Glomerular endothelial cell (primary cell): Measurements from ENCODE around the gene CNOT6. TPM values are rescaled to one million over a fixed set of nuclear protein-coding genes. Genes with fewer than 3 reads are reported as not detected.
"Not testable (repeated sequence)": the region's sequence is repeated elsewhere in the genome, so short reads cannot be mapped to it uniquely, and the experiment has no call there.

Experiments used
- DNase-seq: peaks from one replicate; pipeline ENCODE4 v3.0.0-alpha.2; 2011; ENCODE audit warnings: low read depth, low spot score; ENCODE audit errors: extremely low read depth
- total RNA-seq: library from RNA; depleted of rRNA; stranded (reverse); fragments of >200 nt; gene quantifications from 2 replicates; pipeline ENCODE4 v1.2.3, GENCODE V29; 2015

Gene CNOT6
- total RNA-seq, 1 donor from 2014 or later, result 20.1 TPM

DNA sequence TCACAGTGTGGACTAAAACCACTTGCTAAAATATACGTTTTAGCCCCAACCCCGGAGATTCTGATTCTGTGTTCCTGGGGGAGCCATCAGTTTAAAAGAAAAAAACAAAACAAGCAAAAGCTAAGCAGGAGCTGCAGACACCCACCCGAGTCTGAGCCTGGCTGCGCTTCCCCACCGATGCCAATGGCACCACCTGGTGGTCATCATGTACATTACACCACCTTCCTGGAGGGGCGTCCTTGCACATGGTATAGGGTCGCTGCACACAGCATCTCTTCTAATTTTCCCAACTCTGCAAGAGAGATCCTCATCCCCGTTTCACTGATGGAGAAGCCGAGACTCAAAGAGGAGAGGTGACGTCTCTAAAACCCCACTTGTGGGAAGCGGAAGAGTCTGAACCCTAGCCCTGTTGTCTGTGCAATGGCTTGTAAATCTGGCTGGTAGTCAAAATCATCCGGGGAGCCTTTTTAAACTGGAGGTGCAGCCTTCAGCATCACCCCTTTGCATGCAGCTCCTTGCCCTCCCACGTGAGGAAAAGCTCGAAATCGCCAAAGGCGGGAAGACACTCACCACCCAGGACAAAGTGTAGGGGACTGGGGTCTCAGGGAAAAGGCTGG is 23.1 kb upstream of the CNOT6 start:
- no peak for DNase-seq

DNA sequence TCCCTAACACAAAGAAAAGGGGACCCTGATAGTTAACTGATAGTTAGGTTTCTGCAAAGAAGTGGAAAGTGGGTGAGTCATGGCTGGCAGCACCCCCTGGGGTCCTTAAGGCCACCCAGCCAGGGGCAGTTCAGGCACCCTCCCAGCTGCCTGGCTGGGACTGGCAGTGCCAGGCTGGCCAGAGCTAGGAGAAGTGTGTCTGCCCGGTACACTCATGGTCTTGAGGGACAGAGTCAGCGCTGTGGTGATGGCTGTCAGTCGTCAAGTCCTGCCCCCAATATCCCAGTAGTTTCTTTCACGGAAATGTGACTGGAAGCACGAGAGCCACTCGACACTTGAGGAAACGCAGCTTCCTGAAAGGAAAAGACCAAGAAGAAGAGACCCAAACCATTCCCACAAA is 22.3 kb upstream of the CNOT6 start:
- DNase-seq, result no peak

DNA sequence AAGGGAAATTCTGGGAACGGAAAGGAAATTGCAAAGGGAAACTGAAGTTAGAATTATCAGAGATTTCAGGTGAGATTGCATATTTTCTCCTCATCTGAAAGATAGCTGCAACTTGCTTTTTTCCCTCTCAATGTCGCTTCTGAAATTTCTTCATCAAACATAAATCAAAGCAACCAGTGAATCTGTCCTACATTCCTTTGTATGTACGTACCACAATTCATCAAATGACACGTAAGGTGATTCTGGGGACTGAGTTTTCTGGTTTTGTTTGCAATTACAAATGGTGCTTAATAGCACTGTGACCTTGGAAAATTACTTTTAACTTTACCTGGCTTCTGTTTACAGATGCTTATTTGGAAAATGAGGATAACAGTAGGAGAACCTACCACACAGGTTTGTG is 21.9 kb upstream of the CNOT6 start:
- no peak for DNase-seq

DNA sequence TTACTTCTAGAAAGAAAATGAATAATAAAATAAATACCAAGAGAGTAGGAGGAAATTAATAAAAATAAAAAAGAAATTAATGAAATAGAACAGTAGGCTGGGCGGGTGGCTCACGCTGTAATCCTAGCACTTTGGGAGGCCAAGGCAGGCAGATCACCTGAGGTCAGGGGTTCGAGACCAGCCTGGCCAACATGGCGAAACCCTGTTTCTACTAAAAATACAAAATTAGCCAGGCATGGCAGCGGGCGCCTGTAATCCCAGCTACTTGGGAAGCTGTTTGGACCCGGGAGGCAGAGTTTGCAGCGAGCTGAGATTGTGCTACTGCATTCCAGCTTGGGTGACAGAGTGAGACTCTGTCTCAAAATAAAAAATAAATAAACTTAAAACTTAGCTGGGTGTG is 20.8 kb upstream of the CNOT6 start:
- not testable (repeated sequence) for DNase-seq

DNA sequence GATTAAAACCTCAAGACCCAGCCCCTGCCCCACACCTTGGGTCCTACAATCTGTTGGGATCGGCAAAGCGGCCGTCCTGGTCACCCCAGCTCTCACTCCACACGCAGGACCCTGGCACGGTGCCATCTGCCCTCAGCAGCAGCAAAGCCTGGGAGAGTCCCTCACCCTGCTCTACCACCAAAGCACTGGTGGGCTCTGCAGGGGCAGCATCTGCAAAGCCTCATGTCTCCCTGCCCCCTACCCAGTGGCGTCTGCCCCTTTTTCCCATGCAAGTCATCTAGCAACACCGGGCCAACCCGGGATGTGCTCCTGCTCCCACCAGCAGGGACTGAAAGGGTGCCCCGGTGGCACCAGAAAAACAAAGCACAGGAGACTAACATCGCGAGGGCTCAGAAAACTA is 19.6 kb upstream of the CNOT6 start:
- no peak for DNase-seq

DNA sequence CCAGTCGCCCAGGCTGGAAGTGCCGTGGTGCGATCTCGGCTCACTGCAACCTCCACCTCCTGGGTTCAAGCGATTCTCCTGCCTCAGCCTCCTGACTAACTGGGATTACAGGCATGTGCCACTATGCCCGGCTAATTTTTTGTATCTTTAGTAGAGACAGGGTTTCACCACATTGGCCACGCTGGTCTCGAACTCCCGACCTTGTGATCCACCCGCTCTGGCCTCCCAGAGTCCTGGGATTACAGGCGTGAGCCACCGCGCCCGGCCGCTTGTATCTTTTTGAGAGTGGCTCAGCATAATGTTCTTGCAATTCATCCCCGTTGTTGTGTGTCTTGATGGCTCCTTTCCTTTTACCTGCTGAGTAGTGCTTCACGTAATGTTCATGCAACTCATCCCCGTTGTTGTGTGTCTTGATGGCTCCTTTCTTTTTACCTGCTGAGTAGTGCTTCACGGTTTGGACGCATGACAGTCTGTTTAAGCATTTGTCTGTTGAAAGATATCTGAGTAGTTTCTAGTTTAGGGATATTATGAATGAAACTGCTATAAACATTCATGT is 18.1 kb upstream of the CNOT6 start:
- DNase-seq, result not testable (repeated sequence)

DNA sequence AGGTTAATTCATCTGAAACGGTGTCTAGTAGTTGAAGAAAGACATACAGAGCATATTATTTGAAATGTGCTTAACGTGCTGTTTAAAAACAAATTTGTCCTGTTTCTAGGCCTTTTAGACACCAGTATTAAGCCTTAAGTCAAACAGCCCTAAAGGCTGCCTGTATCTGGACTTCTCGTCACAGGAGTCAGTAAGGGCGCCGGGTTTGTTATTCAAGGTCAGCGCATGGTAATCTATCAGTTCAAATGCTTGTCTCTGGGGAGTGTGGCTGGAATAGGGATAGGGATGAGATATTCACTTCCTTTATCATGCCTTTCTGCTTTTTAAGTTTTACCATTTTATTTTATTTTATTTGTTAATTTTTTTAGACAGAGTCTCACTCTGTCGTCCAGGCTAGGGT is 9.4 kb upstream of the CNOT6 start:
- no peak for DNase-seq

DNA sequence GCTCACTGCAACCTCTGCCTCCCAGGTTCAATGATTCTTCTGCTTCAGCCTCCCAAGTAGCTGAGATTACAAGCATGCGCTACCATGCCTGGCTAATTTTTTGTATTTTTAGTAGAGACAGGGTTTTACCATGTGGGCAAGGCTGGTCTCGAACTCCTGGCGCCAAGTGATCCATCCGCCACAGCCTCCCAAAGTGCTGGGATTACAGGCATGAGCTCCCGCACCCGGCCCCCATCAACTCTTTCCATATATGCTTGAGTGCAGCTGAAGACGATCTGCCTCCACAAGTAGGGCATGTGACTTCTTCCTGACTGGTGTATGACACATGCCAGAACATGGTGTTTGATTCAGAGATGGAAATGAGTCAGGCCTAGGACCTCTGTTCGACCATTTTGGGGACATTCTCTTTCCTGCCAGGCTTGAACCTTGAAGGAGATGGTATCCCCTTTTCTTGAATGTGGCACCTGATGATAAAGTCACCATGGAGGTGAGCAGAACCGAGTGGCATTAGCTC is 7.5 kb upstream of the CNOT6 start:
- no peak for DNase-seq

DNA sequence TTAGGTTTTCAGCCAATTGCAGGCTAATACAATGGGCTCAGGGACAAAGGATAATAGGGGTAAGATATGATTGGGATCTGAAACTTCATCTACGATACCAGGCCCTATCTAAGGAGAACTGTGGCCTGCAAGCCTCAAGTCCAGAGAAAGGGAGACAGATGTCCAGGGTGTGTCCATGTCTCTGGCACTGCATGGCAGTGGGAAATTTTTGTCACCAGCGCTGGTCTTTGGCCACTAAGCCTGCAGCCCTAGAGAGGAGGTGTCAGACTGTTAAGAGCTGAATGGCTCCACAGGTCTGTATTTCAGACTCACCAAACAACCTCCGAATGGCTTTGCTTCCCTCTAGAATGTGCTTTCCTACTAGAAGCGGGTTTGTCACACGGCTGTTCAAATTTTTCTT is 6.6 kb upstream of the CNOT6 start:
- no peak for DNase-seq

DNA sequence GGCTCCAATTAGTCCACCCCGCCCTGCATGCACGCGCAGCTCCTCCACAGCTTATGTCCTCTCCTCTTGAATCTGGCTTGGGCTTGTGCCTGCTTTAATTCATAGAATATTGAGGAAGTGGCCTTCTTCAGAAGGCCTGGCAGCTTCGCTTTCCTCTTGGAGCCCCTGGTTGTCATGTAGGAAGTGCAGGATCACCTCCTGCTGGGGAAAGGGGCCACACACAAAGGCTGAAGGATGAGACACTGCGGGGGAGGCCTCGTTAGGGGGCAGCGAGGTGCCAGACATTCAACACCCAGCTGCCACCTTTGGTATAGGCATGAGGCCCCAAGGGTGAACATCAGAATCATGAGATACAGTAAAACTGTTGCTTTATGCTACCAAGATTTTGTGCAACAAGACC is 2.7 kb upstream of the CNOT6 start:
- no peak for DNase-seq

DNA sequence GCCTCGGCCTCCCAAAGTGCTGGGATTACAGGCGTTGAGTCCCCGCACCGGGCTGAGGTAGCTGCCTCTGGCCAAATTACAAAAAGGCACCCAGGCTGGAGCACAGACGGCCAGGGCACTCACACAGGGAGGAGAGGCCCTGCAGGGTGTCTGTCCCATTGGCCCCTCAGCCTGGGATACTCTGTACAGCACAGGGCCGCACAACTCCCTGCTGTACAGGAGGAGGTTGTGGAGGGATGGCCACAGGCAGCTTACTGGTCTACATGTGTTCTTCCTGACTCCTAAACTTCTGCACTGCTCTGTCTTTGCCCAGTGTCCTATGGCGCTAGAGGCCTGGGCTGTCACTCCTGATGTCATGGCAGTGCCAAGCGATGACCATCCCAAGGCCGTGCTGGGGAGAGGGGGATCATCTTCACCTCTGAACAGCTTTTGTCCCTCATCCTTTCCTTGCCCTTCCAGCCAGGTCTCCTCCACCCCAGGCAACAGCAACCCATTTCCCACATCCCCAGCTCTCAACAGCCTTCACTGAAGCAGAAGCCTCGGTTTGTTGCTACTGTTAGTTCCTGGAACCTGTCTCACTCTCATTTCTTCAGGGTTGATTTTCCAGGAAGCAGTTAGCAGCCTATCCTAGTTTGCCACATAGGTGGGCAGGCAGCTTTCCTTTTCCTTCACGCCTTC is 1.8 kb upstream of the CNOT6 start:
- no peak for DNase-seq

DNA sequence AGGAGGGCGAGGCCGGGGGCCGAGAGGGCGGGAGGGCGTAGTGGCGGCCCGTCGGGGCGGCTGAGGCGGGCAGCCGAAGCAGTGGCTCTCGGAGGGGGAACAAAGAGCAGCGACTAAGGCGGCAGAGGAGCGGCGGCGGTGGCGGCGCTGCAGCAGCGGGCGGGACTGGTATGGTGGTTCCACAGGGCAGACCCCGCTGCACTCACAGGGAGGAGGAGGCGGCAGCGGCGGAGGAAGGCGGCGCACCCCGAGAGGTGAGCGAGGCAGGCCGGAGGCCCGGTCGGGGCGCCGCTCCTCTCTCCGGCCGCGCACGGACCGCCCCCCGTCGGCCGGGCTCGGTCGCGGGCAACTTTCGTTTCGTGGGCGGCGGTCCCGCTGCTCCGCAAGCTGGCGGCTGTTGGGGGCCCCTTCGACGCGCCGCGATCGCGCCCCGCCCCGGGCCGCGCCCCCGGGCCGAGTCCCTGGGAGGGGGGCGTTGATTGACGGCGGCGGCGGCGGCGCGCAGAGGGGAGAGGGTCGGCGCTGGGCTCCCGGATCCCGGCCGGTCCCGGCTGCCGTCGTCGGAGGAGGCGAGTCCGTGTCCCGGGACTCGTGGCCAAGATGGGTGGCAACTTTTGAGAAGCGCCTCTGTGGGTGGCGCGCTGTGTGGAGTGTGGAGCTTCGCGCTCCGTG is 467 bp downstream of the CNOT6 start:
- no peak for DNase-seq

DNA sequence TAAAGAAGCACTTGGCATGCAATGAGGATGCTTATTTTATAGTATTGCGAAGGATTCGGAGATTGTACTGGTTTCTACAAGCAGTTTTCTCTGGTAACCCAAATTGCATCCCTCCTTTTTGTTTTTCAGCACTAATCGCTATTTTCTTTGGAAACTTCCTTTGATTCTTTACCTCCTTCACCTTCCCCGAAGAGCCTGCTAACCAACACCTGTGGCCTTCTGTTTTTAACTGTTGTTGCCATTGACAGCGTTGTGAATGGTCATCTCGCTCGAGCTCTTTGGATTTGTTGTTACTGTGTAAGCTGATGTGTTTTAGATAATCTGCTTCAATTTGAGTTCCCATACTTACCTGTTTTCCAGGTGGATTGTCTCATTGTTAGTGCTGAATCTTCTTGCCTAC is 1.1 kb downstream of the CNOT6 start:
- DNase-seq, result no peak

DNA sequence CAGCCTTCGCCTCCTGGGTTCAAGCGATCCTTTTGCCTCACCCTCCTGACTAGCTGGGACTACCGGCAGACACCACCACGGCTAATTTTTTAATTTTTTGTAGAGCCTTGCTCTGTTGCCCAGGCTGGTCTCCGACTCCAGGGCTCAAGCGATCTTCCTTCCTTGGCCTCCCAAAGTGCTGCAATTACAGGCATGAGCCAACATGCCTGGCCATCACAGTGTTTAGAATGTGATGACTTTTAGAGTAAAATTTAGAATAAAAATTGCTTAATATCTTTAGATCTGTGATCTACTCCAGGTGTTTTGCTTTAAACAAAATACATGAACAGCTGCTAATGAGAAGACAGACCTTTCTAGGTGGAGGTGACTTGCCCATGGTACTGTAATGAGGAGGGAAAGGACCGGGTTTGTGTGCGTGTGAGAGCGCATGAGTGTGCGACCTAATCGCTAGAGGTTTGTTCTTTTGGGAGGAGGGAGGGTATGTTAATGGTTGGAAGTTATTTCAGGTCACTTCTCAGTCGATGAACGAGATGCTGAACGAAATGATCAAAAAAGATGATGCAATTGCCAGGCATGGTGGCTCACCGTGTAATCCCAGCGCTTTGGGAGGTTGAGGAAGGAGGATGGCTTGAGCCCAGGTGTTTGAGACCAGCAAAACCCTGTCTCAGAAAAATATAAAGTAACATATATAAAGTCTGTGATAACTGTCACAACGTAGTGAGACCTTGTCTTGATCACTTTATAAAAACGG is 2.0 kb downstream of the CNOT6 start:
- DNase-seq, result no peak

DNA sequence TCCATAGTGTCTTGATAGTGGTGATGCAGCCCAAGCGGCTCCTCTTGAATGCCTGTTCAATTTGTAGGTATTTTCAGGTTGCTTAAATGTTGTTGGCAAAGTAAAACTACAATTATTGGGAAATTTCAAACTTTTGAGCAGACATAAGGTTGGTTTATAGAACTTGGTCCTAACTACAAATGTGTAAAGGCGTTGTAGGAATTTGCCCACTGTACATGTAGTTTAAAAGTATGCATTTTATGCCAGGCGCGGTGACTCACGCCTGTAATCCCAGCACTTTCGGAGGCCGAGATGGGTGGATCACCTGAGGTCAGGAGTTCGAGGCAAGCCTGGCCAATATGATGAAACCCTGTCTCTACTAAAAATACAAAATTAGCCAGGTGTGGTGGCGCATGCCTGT is 2.6 kb downstream of the CNOT6 start:
- not testable (repeated sequence) for DNase-seq

DNA sequence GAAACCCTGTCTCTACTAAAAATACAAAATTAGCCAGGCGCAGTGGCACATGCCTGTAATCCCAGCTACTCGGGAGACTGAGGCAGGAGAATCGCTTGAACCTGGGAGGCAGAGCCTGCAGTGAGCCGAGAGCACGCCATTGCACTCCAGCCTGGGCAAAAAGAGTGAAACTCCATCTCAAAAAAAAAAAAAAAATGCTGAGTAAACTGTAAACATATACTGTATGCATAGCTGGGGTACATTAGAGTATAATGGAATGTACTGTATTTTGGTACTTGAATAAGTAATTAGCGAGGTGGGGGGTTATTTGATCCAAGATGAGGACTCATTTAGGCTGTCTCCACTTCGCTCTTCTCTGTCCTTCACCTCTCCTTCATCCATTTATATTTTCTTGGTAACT is 3.7 kb downstream of the CNOT6 start:
- not testable (repeated sequence) for DNase-seq

DNA sequence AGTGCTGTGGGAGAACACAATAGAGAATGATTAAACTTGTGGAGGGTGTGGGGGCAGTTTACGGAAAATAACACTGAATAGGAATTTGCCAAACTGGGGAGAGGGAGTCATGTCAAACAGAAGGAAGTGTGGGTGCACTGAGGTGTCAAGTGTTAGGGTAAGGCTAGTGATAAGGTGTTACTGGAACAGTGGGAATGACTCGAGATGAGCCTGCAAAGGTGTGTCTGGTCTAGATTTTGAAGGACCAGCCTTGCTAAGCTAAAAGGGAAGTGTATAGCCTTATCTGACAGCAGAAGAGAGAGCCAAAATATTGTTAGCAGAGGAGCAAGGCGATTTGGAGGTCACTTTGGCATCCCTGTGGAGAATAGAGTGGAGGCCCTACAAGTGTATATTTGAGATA is 4.2 kb downstream of the CNOT6 start:
- DNase-seq, result no peak

DNA sequence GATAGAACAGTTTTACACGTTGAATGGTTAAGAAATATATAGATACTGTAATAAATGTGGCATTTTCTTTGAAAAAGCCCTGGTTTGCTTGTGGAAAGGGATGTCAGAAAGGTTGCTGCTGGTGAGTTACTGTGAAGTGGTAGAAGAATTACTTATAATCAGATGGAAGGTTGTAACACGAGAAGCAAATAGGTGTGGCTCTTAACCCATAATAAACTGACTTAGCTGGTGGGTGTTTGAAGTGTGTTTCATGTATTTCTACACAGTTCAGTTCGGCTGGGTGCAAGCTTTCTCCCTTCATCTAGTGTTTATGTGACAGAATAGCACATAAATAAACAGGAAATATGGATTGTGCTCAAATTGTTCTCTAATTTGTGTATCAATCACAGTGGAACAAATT is 5.5 kb downstream of the CNOT6 start:
- no peak for DNase-seq

DNA sequence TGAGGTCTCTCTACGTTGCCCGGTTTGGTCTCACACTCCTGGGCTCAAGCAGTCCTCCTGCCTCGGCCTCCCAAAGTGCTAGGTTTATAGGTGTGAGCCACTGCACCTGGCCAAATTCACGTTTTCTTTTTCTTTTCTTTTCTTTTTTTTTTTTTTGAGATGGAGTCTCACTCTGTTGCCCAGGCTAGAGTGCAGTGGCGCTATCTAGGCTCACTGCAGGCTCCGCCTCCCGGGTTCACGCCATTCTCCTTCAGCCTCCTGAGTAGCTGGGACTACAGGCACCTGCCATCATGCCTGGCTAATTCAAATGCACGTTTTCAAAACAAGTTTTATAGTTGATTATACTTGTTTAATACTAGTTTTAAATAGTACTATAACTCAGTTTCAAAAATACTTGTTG is 6.1 kb downstream of the CNOT6 start:
- DNase-seq, result not testable (repeated sequence)

DNA sequence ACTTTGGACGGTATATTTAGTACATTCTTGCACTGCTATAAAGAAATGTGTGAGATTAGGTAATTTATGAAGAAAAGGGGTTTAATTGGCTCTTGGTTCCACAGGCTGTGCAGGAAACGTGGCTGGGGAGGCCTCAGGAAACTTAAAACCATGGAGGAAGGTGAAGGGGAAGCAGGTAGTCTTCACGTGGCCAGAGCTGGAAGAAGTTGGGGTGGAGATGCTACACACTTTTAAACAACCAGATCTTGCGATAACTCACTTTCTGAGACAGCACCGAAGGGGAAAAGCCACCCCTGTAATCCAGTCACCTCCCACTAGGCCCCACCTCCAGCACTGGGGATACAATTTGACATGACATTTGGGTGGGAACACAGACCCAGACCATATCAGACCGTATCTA is 13.5 kb downstream of the CNOT6 start:
- DNase-seq, result no peak

DNA sequence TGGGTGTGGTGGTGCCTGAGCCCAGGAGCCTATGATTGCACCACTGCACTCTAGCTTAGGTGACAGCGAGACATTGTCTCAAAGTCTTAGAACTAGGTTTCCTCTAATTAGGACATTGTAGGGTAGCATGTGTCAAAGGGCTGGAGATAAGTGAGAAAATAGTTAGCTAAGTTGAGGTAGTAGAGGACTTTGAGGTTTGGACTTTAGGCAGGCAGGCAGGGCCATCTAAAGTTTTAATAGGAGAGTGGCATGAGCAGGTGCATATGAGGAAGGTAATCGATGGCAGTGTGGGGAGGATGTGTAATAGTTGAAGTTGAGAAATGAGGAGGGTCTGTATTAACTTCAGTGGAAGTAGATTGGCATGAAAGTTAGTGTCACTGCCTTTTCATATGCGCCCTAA is 21.1 kb downstream of the CNOT6 start:
- DNase-seq, result no peak
